Transverse colon (tissue), 4 donors: ENCODE measurements around the gene BBIP1. TPM values are rescaled to one million over a fixed set of nuclear protein-coding genes. Genes with fewer than 3 reads are reported as not detected.

Experiments used
- DNase-seq: peaks from one replicate; pipeline ENCODE4 v3.0.0-alpha.2; 2019
- H3K27ac ChIP-seq, 4 donors: fragments of 200-600 bp; sonication (generic); 2 replicates each; pipeline ENCODE4 v1.5.1; 2016 to 2018; ENCODE audit warnings: inconsistent platforms in 4 of 4
- H3K27me3 ChIP-seq: fragments of 200-600 bp; sonication (generic); 2 replicates; pipeline ENCODE4 v1.5.1; 2017; ENCODE audit warnings: inconsistent platforms
- H3K36me3 ChIP-seq, 4 donors: fragments of 200-600 bp; sonication (generic); 2 replicates each; pipeline ENCODE4 v1.5.1; 2017 to 2019; ENCODE audit warnings: inconsistent platforms in 4 of 4
- H3K4me1 ChIP-seq, 4 donors: fragments of 200-600 bp; sonication (generic); 2 replicates each; pipeline ENCODE4 v1.5.1; 2017 to 2020; ENCODE audit warnings: inconsistent platforms in 4 of 4
- H3K4me3 ChIP-seq, 4 donors: fragments of 200-600 bp; sonication (generic); 1 replicate in 1 of 4; 2 replicates in 3 of 4; pipeline versions ENCODE4 v1.5.1 to v1.6.1; 2017 to 2019; ENCODE audit warnings: inconsistent platforms in 4 of 4
- H3K9me3 ChIP-seq, 2 donors: fragments of 200-600 bp; sonication (generic); 2 replicates each; pipeline ENCODE4 v1.5.1; 2017 to 2019; ENCODE audit warnings: inconsistent platforms in 2 of 2
- CTCF ChIP-seq, 5 experiments: fragments of 200-600 bp in 3 of 5; fragments of 450-650 bp in 2 of 5; sonication (generic) in 3 of 5; IDR thresholded peaks; 1 replicate in 2 of 5; 2 replicates in 3 of 5; pipeline ENCODE4 v1.5.1; 2016 to 2017; ENCODE audit warnings: antibody characterized with exemption in 5 of 5, inconsistent platforms in 3 of 5, mild to moderate bottlenecking in 2 of 5, moderate library complexity in 1 of 5
- EP300 ChIP-seq: sonication (generic); formaldehyde crosslinking; IDR thresholded peaks from one replicate; pipeline ENCODE4 v1.6.1; 2017; ENCODE audit warnings: antibody characterized with exemption, low read depth
- POLR2A ChIP-seq: fragments of 450-650 bp; IDR thresholded peaks from one replicate; pipeline ENCODE4 v1.6.1; 2016; ENCODE audit warnings: antibody characterized with exemption, mild to moderate bottlenecking, moderate library complexity
- POLR2AphosphoS5 ChIP-seq, 3 donors: sonication (generic); formaldehyde crosslinking; IDR thresholded peaks; one replicate each; pipeline ENCODE4 v1.6.1; 2016; ENCODE audit warnings: antibody characterized with exemption in 3 of 3
- WGBS, 2 donors: methylation state at CpG; one replicate each; pipeline ENCODE4 v1.1.5; 2018; ENCODE audit warnings: low coverage in 1 of 2; 5-methylcytosine and 5-hydroxymethylcytosine counted together
- in situ Hi-C, 4 donors: fragments of 200-750 bp; cut with MboI; loops; one replicate each; pipeline versions ENCODE4 v1.15.0 to v1.15.1; 2017; ENCODE audit warnings: low sequenced_read_pairs in 3 of 4, low pct_ligation_motif_present in 1 of 4, low pct_unique_long_range_greater_than_20kb in 1 of 4
- intact Hi-C: fragments of 100-400 bp; cut with DNase I; formaldehyde crosslinking; loops from one replicate; pipeline ENCODE4 v1.15.1; 2023; ENCODE audit warnings: low total_unique reads
- total RNA-seq, 4 donors: library from RNA; depleted of rRNA; stranded (reverse); fragments of >200 nt; gene quantifications; one replicate each; pipeline ENCODE4 v1.1.0, GENCODE V29; 2016

BBIP1 gene
- total RNA-seq, 4 donors from 2014 or later, result 9.6 to 44.9 (median 18.1) TPM

- intact Hi-C loops, result no loop called here
- H3K4me3 ChIP-seq, result no peak overlapping the region
- H3K27ac ChIP-seq, result peak overlapping the region in 2 of 4 donors; percentile 24 to 30
- H3K9me3 ChIP-seq, result no peaks in the 10 kb centered on the region
- H3K36me3 ChIP-seq, result no peaks in the 10 kb centered on the region
- TF ChIP-seq POLR2AphosphoS5 (IDR thresholded peaks at IDR 0.05) (no peak), EP300 (no peak), POLR2A (no peak), CTCF (IDR thresholded peaks at IDR 0.05) (no peak)
- WGBS, 2 donors, result 11 to 20% methylated on average over 2 of the region's 2 CpGs
- in situ Hi-C loops, result loop anchor here in 2 of 4 donors (25.0 kb wide), 2 partner anchors 312 to 337 kb away; no protein-coding TSS in a partner anchor
- H3K4me1 ChIP-seq, result peaks cover 10 to 54% (median 25%) of the 10 kb centered on the region in 4 donors
- DNase-seq, result no peak
- no peaks in the 10 kb centered on the region for H3K27me3 ChIP-seq
These were observed 5.0 kb upstream of the BBIP1 start for GRCh38 chr10:110923856-110924493.

GRCh38 chr10:110919971-110920881 is 1.2 kb upstream of the BBIP1 start:
- WGBS, 2 donors, result 0% methylated on average over 2 to 18 of the region's 44 CpGs

GRCh38 chr10:110919349-110919931 is 460 bp upstream of the BBIP1 start, which contains the start of gene SHOC2:
Gene SHOC2, plus strand, starts transcription at chr10:110919604. Its CDS starts 44,755 bp downstream, at chr10:110964359.
- 1% methylated on average over 26 of the region's 61 CpGs; no CpG with 5 or more reads in 1 of the 2 donors for WGBS, 2 donors
- H3K36me3 ChIP-seq, result no peaks in the 10 kb centered on the region
- peak within 1 kb of the TSS; percentile 86 to 92 (median 88) for H3K4me3 ChIP-seq
- H3K4me1 ChIP-seq, result peaks cover 16 to 49% (median 29%) of the 10 kb centered on the region in 4 donors
- no peaks in the 10 kb centered on the region for H3K27me3 ChIP-seq
- H3K27ac ChIP-seq, result peak within 1 kb of the TSS; percentile 98 to 100 (median 98)
- DNase-seq, result peak; percentile 99
- in situ Hi-C loops, result loop anchor here in 2 of 4 donors (25.0 kb wide), 2 partner anchors 307 to 332 kb away; no protein-coding TSS in a partner anchor
- H3K9me3 ChIP-seq, result no peaks in the 10 kb centered on the region
- intact Hi-C loops, result no loop called here
- TF ChIP-seq CTCF (IDR thresholded peaks at IDR 0.05) (peak in 1 of 5 experiments; percentile 25), POLR2AphosphoS5 (IDR thresholded peaks at IDR 0.05) (peak; percentile 86 to 94 (median 91)), EP300 (no peak), POLR2A (peak; percentile 57)

More at GRCh38 chr10:110919971-110920881, 1.2 kb upstream of the BBIP1 start:
- Histone ChIP-seq H3K27ac (peak overlapping the region; percentile 98 to 100 (median 98)), H3K4me1 (peaks cover 16 to 54% (median 30%) of the 10 kb centered on the region in 4 donors), H3K9me3 (no peaks in the 10 kb centered on the region), H3K4me3 (peak overlapping the region; percentile 75 to 92 (median 86)), H3K27me3 (no peaks in the 10 kb centered on the region), H3K36me3 (no peaks in the 10 kb centered on the region)
- peak; percentile 34 for DNase-seq
- TF ChIP-seq POLR2AphosphoS5 (IDR thresholded peaks at IDR 0.05) (peak in 1 of 3 donors; percentile 11), POLR2A (no peak)
- in situ Hi-C loops (loop anchor here in 2 of 4 donors (25.0 kb wide), 2 partner anchors 308 to 333 kb away; no protein-coding TSS in a partner anchor), intact Hi-C loops (no loop called here)

GRCh38 chr10:110918269-110918642 is 724 bp downstream of the BBIP1 start:
- in situ Hi-C loops (loop anchor here in 2 of 4 donors (25.0 kb wide), 2 partner anchors 306 to 331 kb away; no protein-coding TSS in a partner anchor), intact Hi-C loops (no loop called here)
- WGBS, 2 donors, result 0 to 9% methylated on average over 3 to 15 of the region's 15 CpGs
- H3K4me3 ChIP-seq, result peak overlapping the region; percentile 47 to 89 (median 78)
- no peaks in the 10 kb centered on the region for H3K36me3 ChIP-seq
- peaks cover 6 to 37% (median 20%) of the 10 kb centered on the region in 4 donors for H3K4me1 ChIP-seq
- no peak for TF ChIP-seq EP300
- TF ChIP-seq POLR2A, result no peak
- TF ChIP-seq CTCF (IDR thresholded peaks at IDR 0.05), result peak in 2 of 5 experiments; percentile 3 to 21
- TF ChIP-seq POLR2AphosphoS5 (IDR thresholded peaks at IDR 0.05), result no peak
- no peaks in the 10 kb centered on the region for H3K27me3 ChIP-seq
- H3K9me3 ChIP-seq, result no peaks in the 10 kb centered on the region
- H3K27ac ChIP-seq, result peak overlapping the region; percentile 98 to 100 (median 98)
- DNase-seq, result peak; percentile 97
